Stimulated activated CD8-positive, alpha-beta memory T cell treated with anti-CD3 and anti-CD28 coated beads, Interleukin-7, amount 100 ng/mL, for 48 hours (primary cell): ENCODE data around the gene ZNF22.

Source experiments
- DNase-seq, 2 donors: peaks; one replicate each; pipeline ENCODE4 v3.0.0-alpha.2; 2020; ENCODE audit warnings: low read depth in 1 of 2; ENCODE audit errors: extremely low read depth in 1 of 2

Gene ZNF22

GRCh38 chr10:44975431-44976331 lies 25.0 kb upstream of the ZNF22 start:
- DNase-seq: no peak

GRCh38 chr10:44976352-44977198 lies 24.1 kb upstream of the ZNF22 start:
- DNase-seq: no peak

- DNase-seq: no peak
These were observed 23.2 kb upstream of the ZNF22 start for GRCh38 chr10:44977287-44978212.

- DNase-seq: no peak
These were observed 22.5 kb upstream of the ZNF22 start for GRCh38 chr10:44978213-44978569.

GRCh38 chr10:44978570-44979280 lies 22.0 kb upstream of the ZNF22 start, which contains the start of gene DEPP1:
Gene DEPP1 (minus strand): TSS chr10:44978809. CDS start chr10:44978030, 779 bp downstream.
- DNase-seq: no peak

- DNase-seq: no peak
These were observed 21.2 kb upstream of the ZNF22 start for GRCh38 chr10:44979281-44980191.

GRCh38 chr10:44980309-44981171 lies 20.2 kb upstream of the ZNF22 start:
- no peak for DNase-seq

GRCh38 chr10:44981172-44982113 lies 19.3 kb upstream of the ZNF22 start:
- no peak for DNase-seq

GRCh38 chr10:44982114-44982460 lies 18.6 kb upstream of the ZNF22 start:
- DNase-seq: no peak

GRCh38 chr10:44982496-44982895 lies 18.2 kb upstream of the ZNF22 start:
- no peak for DNase-seq

- no peak for DNase-seq
These were observed 17.4 kb upstream of the ZNF22 start for GRCh38 chr10:44983066-44983894.

- DNase-seq: no peak
These were observed 16.8 kb upstream of the ZNF22 start for GRCh38 chr10:44983895-44984278.

- no peak for DNase-seq
These were observed 16.0 kb upstream of the ZNF22 start for GRCh38 chr10:44984671-44985101.

GRCh38 chr10:44985175-44985681 lies 15.5 kb upstream of the ZNF22 start:
- DNase-seq: no peak

GRCh38 chr10:44986179-44986578 lies 14.5 kb upstream of the ZNF22 start:
- DNase-seq: no peak

- no peak for DNase-seq
These were observed 14.1 kb upstream of the ZNF22 start for GRCh38 chr10:44986670-44987069.
